HG02642 (cell line): ENCODE data around the gene RGS11.

Experiments used
- ATAC-seq: cut with Tn5 transposase; IDR thresholded peaks from one replicate; pipeline ENCODE4 v1.9.1; 2021; ENCODE audit warnings: mild to moderate bottlenecking; ENCODE audit not compliant: unreplicated experiment, poor library complexity

RGS11 gene

GRCh38 chr16:275786-276232, at the start of gene RGS11:
Gene RGS11 (minus strand): TSS chr16:275944. CDS start chr16:275911, 33 bp downstream.
- ATAC-seq = no peak

DNA sequence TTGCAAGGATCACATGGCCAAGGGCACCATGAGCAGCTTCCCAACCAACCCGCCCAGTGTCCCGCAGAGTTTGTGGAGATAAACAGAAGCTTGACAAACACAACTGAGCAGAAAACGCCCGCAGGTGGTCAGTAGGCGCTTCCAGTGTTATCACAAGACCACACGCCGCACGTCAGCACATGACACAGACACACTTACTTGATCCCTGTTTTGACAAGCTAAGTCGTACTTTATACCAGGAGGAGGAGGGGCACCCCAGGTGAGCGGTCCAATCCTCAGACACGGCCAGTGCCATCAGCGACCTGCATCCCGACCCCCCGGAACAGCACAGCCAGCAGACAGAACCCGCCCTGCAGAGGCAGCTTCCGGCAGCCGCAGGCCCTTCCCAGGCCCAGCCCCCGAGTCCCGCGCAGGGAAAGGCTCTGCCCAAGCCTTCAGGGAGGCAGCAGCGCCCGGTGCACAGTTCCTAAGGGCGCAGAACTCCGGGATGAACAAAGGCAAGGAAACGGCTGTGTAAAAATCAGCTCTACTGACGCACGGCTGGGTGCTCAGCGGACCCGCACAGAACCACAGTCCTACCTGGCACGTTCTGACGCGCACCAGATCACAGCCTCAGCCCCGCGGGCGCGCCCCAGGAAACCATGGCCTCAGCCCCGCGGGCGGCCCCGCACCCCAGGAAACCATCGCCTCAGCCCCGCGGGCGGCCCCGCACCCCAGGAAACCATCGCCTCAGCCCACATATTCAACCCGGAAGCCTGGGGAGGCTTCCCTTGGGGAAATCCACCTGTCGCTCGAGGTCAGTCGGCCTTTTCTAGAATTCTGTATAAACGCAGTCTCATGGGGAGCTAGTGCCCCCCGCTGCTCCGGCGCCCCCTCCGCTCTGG, 48.9 kb upstream of the RGS11 start:
- no peak for ATAC-seq

DNA sequence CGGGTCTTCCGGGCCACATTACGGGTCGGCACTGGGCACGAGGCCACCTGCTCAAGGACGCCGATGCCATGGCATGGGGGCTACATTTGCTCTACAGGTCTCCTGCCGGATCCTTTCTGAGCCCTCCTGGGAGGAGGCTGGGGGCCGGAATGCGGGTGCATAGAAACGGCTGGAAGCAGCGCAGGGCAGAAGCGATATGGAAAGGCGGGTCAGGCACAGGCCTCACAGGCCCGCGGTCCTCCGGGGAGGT, 48.4 kb upstream of the RGS11 start:
- no peak for ATAC-seq

- ATAC-seq = no peak
Observed at GRCh38 chr16:322476-323143, 46.9 kb upstream of the RGS11 start.

GRCh38 chr16:321532-321931, 45.8 kb upstream of the RGS11 start:
- ATAC-seq = no peak

DNA sequence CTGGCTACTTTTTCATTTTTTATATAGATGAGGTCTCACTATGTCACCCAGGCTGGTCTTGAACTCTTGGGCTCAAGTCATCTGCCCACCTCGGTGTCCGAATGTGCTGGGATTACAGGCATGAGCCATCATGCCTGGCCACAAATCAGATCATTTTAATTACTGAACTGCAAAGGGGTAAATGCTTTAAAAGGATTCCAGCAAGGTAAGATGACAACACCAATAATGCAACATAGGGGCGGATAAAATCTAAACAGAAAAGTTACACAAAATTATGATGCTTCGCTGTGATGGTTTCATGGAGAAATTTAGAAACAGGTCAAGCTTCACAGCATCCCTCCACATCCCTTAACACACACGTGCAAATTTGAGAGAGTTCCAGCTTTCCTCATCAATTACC, 44.5 kb upstream of the RGS11 start:
- ATAC-seq = no peak

- ATAC-seq = no peak
Observed at GRCh38 chr16:318628-319027, 42.9 kb upstream of the RGS11 start.

DNA sequence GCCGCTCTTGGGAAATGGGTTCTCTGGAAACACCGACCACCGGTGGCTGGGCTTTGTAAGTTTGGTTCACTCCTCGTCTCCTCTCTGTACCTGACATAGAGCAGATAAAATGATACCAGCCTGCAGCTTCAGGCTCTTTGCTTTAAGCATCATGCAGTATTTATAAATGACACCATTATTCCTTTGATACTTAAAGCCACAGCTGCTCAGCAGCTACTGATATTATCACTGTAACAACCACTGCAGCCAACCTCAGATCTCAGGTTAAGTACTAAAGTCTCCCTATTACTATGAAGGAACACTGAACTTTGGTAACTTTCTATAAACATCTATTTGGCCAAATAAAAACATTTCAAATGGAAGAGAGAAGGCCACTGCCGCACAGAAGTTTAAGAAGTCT, 41.8 kb upstream of the RGS11 start:
- ATAC-seq = no peak

DNA sequence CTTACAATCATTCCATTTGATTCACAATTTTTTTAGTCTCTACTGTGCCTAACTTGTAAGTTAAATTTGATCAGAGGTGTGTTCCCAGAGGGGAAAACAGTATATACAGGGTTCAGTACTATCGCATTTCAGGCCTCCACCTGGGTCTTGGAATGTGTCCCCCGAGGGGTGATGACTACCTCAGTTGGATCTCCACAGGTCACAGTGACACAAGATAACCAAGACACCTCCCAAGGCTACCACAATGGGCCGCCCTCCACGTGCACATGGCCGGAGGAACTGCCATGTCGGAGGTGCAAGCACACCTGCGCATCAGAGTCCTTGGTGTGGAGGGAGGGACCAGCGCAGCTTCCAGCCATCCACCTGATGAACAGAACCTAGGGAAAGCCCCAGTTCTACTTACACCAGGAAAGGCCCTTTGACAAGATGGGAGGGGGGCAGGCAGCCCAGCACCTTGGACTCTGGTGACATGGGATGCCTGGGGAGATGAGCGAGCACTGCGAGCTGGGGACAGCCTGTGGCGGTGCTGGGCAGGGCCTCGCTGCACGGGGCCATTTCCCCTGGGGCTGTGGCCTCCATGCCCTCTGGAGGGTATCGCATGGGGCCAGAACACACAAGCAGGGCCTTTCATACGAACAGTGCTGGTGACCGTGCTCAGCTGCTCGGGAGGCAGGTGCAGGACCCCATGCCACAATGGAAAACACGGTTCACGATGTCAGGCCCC, 41.2 kb upstream of the RGS11 start:
- no peak for ATAC-seq

DNA sequence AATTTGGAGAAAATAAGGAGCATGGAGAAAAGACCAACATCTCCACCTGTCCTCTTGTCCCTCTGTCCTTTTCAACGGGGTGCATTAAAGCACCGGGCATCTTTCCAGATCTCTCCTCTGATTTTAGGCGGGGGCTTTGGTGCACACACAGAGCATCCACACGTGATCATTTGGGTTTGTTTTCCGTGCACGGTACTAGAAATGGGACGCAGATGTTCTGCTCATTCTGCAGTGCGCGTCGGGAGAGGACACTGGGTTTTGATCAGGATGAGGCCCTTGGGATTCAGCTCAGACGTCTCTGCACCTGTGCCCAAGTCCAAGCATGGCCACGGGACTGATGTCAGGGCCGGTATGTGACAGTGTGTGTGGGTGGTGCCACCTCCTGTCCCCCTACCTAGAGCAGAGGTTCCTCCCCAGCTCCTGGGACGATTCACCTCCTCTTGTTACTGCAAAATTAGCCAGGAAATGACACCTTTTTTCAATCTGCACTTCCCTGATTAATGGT, 39.1 kb upstream of the RGS11 start:
- ATAC-seq = no peak

DNA sequence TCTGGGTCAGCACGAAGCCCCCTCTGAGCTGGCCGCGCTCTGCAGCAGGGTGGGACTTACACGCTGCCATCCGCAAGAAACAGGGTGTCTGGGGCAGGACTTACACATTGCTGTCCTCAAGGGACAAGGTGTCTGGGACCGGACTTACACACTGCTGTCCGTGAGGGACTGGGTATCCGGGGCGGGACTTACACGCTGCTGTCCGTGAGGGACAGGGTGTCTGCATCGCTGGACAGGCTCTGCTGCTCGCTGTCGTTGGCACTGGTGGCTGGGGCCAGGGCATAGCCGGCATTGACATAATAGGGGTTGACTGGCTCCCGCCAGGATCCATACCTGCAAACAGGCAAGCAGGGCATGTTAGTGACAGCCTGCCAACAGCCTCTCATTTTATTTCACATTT, 38.6 kb upstream of the RGS11 start:
- no peak for ATAC-seq

- no peak for ATAC-seq
Observed at GRCh38 chr16:311725-312124, 36.0 kb upstream of the RGS11 start.

- ATAC-seq = no peak
Observed at GRCh38 chr16:309476-309875, 33.7 kb upstream of the RGS11 start.

GRCh38 chr16:307691-308312, 32.1 kb upstream of the RGS11 start:
- no peak for ATAC-seq

DNA sequence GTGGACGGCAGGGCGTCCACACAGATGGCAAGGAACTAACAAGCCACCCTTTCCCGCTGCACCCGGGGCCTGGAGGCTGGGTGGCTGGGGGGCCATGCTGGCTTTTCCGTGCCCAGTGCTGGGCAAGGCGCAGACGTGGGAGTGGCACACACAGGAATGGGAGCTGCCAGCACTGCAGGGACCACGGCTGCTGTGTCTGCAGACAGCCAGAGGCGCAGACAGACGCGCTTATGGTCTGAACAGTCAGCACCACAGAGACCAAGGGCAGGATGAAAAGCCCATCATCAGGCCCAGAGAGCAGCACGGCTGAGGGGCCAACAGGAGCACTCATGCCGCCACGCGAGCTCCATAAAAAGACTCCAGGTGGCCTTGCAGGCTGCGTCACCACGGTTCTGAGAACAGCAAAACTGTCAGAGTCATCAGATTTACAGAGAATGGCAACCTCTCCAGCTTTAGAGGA, 31.2 kb upstream of the RGS11 start:
- ATAC-seq = no peak

DNA sequence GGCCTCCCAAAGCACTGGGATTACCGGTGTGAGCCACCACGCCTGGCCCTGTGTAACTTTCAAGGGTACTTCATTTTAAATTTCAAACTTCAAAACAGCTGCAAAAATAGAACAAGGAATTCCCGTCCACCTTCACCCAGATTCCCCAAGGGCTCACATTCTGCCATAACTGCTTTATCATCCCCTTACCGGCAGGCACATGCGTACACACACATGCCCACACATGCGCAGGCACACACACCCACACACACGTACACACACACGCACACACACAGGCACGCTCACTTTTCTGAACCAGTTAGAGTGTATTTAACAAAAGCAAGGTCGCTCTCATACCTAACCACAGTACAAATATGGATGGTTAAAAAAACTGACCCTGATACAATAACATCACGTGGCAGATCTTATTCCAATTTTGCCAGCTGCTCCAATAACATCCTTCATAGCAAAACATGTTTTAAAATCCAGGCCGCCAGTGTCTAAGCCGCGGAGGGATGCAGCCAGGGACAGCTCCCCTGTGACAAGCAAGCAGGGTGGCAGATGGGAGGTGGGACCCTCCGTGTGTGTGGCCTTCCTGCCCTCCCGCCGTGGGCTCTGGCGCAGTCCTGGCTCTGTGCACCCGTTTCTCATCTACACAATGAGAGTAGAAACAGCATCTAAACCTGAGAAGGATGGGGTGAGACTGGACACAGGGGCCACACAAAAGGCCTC, 30.3 kb upstream of the RGS11 start:
- ATAC-seq = no peak

- ATAC-seq = no peak
Observed at GRCh38 chr16:303760-304505, 28.2 kb upstream of the RGS11 start.

- no peak for ATAC-seq
Observed at GRCh38 chr16:301950-302349, 26.2 kb upstream of the RGS11 start.

DNA sequence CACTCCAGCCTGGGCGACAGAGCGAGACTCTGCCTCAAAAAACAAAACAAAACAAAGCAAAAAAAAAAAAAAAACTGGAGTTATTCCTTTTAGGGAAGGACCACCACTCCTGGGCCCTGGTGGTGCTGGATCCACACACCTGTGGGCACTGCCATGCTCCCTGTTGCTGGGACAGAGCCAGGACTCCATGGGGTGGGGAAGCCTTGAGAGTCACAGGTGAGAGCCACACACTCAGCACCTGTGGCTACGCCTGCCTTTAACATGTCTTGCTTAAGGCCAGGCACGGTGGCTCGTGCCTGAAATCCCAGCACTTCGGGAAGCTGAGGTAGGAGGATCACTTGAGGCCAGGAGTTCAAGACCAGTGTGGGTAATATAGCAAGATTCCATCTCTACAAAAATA, 25.5 kb upstream of the RGS11 start:
- no peak for ATAC-seq
